Right lobe of liver (tissue), 4 donors: ENCODE results near the gene PRAMEF4.
"Not testable (repeated sequence)": the region's sequence is repeated elsewhere in the genome, so short reads cannot be mapped to it uniquely, and the experiment has no call there.

ENCODE experiments used
- POLR2A ChIP-seq: fragments of 450-650 bp; IDR thresholded peaks from one replicate; pipeline ENCODE4 v1.6.1; 2017; ENCODE audit warnings: antibody characterized with exemption, mild to moderate bottlenecking
- TF ChIP-seq, protein P1 (sequence below), 4 donors: fragments of 200-600 bp in 3 of 4; fragments of 450-650 bp in 1 of 4; IDR thresholded peaks; one replicate each; pipeline versions ENCODE4 v1.5.1 to v1.8.0; 2016 to 2022; ENCODE audit warnings: antibody characterized with exemption in 4 of 4, mild to moderate bottlenecking in 2 of 4
- donor health status: DM: no; HTN: no; CAD: no.
- donor health status: DM: no; HTN: no; CAD: no.
- donor health status: DM: no; HTN: yes; CAD: no.

GRCh38 chr1:12878453-12878852 is 7.5 kb downstream of the PRAMEF4 start:
- TF ChIP-seq, protein P1, sequence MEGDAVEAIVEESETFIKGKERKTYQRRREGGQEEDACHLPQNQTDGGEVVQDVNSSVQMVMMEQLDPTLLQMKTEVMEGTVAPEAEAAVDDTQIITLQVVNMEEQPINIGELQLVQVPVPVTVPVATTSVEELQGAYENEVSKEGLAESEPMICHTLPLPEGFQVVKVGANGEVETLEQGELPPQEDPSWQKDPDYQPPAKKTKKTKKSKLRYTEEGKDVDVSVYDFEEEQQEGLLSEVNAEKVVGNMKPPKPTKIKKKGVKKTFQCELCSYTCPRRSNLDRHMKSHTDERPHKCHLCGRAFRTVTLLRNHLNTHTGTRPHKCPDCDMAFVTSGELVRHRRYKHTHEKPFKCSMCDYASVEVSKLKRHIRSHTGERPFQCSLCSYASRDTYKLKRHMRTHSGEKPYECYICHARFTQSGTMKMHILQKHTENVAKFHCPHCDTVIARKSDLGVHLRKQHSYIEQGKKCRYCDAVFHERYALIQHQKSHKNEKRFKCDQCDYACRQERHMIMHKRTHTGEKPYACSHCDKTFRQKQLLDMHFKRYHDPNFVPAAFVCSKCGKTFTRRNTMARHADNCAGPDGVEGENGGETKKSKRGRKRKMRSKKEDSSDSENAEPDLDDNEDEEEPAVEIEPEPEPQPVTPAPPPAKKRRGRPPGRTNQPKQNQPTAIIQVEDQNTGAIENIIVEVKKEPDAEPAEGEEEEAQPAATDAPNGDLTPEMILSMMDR (IDR thresholded peaks at IDR 0.05), result not testable (repeated sequence)
- TF ChIP-seq POLR2A, result not testable (repeated sequence)
